IPS-18c (cell line): ENCODE data around the gene CMKLR1.

Source experiments
- H3K4me3 ChIP-seq: 2 replicates; pipeline ENCODE4 v1.7.0; 2013; ENCODE audit warnings: low read depth, mild to moderate bottlenecking, low read length, moderate library complexity; ENCODE audit not compliant: insufficient read depth
- H3K9me3 ChIP-seq: one replicate; pipeline ENCODE4 v1.6.1; 2013; ENCODE audit warnings: mild to moderate bottlenecking, low read length, moderate library complexity; ENCODE audit not compliant: control insufficient read depth, insufficient read depth

CMKLR1 gene

GRCh38 chr12:108297895-108298760 lies 41.0 kb downstream of the CMKLR1 start:
- no peaks in the 10 kb centered on the region for H3K9me3 ChIP-seq
- H3K4me3 ChIP-seq, result no peak overlapping the region

DNA sequence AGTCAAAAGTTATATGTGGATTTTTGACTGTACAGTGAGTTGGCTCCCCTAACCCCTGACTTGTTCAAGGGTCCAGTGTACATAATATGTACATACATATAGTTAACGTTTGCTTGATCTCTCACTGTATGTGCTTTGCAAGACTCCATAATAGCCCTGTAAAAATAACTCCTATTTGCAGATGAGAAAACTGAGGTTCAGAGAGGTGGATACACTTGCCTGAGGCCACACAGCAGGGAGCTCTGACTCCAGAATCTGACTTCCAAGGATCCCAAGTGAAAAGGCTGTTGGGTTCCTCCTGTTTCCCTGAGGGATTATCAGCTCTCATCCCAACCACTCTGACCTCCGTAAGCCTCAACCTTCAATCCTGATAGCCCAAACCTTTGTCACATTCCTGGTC lies 41.7 kb downstream of the CMKLR1 start:
- no peaks in the 10 kb centered on the region for H3K9me3 ChIP-seq

GRCh38 chr12:108296945-108297344 lies 42.2 kb downstream of the CMKLR1 start:
- Histone ChIP-seq H3K4me3 (no peak overlapping the region), H3K9me3 (no peaks in the 10 kb centered on the region)

More for the DNA sequence above, 41.7 kb downstream of the CMKLR1 start:
- H3K4me3 ChIP-seq, result no peak overlapping the region

DNA sequence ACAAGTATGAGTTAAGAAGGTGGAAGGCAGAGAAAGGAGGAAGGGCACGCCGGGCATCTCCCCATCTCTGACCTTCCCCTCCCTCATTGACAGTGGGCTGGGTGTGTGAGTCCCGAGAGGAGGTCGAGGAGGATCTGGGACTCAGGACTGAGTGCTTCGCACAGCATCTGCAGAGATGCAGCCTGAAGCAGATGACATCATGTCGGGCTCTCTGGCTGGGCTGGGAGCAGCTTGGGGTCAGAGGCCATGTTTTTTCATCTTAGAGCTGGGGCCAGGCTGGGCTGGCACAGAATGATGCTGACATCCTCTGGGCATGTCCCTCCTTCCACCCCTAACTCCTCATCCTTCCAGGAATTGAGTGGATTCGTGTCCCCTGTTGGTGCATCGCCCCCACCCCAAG lies 43.5 kb downstream of the CMKLR1 start:
- Histone ChIP-seq H3K4me3 (no peak overlapping the region), H3K9me3 (no peaks in the 10 kb centered on the region)

GRCh38 chr12:108289350-108290161 lies 49.6 kb downstream of the CMKLR1 start:
- Histone ChIP-seq H3K9me3 (no peaks in the 10 kb centered on the region), H3K4me3 (no peak overlapping the region)

- Histone ChIP-seq H3K9me3 (no peaks in the 10 kb centered on the region), H3K4me3 (no peak overlapping the region)
Observed at GRCh38 chr12:108287227-108287626, 51.9 kb downstream of the CMKLR1 start.

GRCh38 chr12:108285016-108285415 lies 54.1 kb downstream of the CMKLR1 start:
- Histone ChIP-seq H3K4me3 (no peak overlapping the region), H3K9me3 (no peaks in the 10 kb centered on the region)

DNA sequence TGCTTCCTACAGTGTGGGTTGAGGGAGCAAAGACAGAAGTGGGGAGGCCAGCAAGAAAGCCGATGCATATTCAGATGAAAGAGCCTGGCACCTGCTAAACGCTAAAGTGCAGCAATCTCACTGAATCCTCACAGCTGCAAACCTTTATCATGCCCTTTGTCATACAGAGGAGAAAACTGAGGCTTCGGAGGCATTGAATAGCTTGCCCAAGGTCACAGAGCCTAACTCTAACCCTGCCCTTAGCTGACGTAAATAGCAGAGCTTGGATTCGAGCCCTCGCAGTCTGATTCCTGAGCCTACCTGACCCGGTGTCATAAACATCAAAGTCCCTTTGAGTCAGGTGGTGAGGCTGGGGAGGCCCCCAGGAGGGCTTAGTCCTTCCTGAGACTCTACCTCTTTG lies 54.9 kb downstream of the CMKLR1 start:
- Histone ChIP-seq H3K4me3 (no peak overlapping the region), H3K9me3 (no peaks in the 10 kb centered on the region)

- H3K9me3 ChIP-seq, result no peaks in the 10 kb centered on the region
- no peak overlapping the region for H3K4me3 ChIP-seq
Observed at GRCh38 chr12:108282676-108283075, 56.4 kb downstream of the CMKLR1 start.

GRCh38 chr12:108282160-108282559 lies 57.0 kb downstream of the CMKLR1 start:
- no peak overlapping the region for H3K4me3 ChIP-seq
- no peaks in the 10 kb centered on the region for H3K9me3 ChIP-seq

DNA sequence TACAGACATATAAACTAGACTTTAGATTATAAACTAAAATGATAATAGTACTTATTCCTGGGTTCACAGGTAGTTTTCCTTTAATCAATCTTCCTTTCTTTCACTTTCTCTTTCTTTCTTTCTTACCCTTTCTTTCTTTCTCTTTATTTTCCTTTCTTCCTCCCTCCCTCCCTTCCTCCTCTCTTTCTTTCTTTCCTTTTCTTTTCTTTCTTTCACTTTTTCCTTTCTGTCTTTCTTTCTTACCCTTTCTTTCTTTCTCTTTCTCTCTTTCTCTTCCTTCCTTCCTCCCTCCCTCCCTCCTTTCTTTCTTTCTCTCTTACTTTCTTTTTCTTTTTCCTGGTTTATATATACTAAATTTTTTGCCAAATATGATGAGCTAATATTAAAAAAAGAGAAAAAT lies 61.5 kb downstream of the CMKLR1 start:
- Histone ChIP-seq H3K9me3 (no peaks in the 10 kb centered on the region), H3K4me3 (no peak overlapping the region)

GRCh38 chr12:108273217-108273616 lies 65.9 kb downstream of the CMKLR1 start:
- no peak overlapping the region for H3K4me3 ChIP-seq
- H3K9me3 ChIP-seq, result no peaks in the 10 kb centered on the region

DNA sequence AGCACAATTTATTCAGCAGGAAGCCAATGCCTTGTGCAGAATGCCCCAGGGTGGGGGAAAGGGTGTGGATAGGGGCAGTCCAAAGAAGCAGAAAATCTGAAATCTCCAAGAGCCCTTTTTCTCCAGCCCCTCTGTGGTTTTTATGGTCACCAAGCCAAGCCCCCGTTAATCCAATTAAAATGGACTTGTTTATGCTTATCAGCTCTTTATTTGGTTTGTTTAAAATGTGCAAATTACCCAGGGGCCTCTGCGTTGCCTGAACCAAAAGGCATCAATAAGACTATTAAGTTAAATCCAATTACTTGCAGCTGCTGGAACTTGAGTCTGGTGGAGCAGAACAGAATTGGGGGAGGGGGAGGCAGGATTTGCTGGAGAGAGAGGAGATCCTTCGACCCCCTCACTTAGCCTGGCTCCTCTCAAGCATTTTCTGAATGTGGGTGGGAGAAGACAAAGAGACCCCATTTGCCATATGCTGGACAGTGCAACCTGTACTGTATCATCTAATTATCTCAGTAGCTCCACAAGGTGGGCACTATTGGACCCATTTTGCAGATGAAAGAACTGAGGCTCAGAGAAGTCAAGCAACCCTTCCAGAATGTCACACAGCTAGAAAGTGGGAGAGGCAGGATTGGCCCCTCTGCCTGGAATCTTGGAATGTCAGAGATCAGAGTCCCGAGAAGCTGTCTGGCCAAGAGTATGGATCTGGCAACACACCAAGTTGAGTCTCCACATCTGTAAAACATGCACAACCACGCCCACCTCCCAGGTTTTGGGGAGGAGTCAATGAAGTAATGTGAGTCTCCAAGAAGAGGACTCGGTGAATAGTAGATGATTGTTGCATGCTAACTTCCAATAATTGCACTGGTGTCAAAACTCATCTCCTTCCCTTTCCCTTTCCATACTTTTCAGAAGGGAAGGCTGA lies 66.9 kb downstream of the CMKLR1 start:
- no peak overlapping the region for H3K4me3 ChIP-seq
- H3K9me3 ChIP-seq, result no peaks in the 10 kb centered on the region

DNA sequence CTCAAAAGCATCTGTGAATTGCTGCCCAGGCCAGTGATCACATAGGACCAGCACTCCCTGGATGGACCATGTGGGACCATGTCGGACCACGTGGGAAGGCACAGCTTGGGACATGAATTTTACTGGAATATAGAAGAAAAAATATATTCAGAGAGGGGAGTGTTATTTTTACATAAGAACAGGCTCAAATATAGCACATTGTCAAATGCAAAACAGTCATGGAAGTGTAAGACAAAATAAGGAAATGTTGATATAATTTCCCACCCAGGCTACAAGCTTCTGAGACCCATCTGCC lies 68.3 kb downstream of the CMKLR1 start:
- Histone ChIP-seq H3K9me3 (no peaks in the 10 kb centered on the region), H3K4me3 (no peak overlapping the region)

DNA sequence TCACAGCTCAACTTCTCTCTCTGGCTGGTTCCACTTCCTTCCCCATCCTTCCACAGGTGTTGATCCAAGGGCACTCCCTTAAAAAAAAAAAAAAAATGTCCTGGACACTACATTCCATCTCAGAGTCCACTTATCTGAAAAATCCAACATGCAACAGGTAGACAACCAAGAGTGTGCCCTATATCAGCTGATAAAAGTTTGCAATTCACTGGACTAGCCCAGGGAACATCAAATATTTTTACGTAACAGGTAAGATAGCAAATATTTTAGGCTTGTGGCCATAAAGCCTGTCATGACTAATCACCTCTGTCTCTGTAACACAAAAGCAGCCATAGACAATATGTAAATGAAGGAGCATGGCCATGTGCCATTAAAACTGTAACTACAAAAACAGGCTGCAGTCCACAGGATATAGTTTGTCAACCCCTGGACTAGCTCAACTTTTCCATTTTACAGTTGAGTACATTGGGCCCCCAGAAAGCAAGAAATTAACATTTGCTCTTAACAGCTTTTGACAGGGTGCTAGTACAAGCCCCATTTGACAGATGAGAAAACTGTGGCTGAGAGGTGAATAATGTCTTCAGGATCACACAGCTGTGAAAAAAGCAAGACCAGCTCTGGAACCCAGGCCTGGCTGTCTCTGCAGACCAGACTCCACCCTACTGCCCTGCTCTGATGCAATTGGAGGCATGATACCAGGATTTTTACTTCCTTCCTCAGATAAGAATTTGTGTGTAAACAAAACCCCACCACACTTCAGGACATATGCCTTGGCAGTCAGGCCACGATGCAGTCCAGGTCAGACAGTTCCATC lies 68.9 kb downstream of the CMKLR1 start:
- Histone ChIP-seq H3K9me3 (no peaks in the 10 kb centered on the region), H3K4me3 (no peak overlapping the region)

GRCh38 chr12:108269224-108269623 lies 69.9 kb downstream of the CMKLR1 start:
- Histone ChIP-seq H3K4me3 (no peak overlapping the region), H3K9me3 (no peaks in the 10 kb centered on the region)

GRCh38 chr12:108268397-108268796 lies 70.7 kb downstream of the CMKLR1 start:
- Histone ChIP-seq H3K9me3 (no peaks in the 10 kb centered on the region), H3K4me3 (no peak overlapping the region)
